NCI-H2029 (cell line): ENCODE data around the gene CRYBG1.

ENCODE experiments used
- DNase-seq: peaks from one replicate; lab custom pipeline; 2025; lab: John Stamatoyannopoulos, UW

The CRYBG1 gene

GRCh38 chr6:106426250-106426970 is 65.9 kb downstream of the CRYBG1 start:
- DNase-seq: no peak

GRCh38 chr6:106430466-106430865 is 69.9 kb downstream of the CRYBG1 start:
- no peak for DNase-seq

GRCh38 chr6:106431405-106431804 is 70.9 kb downstream of the CRYBG1 start:
- DNase-seq: no peak

DNA sequence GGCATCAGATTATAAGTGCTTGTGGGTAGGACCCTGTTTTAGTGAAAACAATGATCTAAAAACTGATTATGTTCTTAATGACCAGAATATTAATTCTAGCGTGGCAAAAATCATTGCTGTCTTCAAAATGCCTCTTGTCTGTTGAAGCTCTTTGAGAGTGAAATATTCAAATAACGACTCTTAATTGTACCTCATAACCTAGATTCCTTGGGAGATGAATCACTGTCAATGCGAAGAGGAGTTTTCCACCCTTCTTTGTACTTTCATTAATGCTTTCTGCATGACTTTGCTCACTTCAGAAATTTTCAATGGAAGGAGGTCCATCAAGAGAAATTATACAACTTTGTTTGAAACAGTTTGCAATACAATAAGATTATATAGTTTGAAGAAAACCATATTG is 71.5 kb downstream of the CRYBG1 start:
- DNase-seq: no peak

GRCh38 chr6:106434530-106434929 is 74.0 kb downstream of the CRYBG1 start:
- DNase-seq: no peak

DNA sequence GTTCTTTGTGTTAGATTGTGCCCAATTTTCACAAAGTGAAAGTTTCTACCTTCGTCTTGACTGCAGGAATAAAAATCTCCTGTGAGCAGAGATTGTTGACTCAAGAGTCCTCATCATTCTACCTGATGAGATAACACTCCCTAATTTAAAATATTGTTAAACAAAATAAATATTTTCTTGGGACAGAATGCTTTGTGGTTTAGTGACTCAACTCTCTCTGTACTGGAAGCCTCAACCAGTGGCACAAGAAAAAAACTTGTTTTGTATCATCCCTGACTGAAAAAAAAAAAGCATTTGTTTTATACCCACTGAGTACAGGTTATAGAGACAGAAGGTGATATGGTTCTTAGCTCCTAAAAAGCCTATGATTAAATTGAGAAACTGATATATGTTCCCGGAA is 78.9 kb downstream of the CRYBG1 start:
- no peak for DNase-seq

DNA sequence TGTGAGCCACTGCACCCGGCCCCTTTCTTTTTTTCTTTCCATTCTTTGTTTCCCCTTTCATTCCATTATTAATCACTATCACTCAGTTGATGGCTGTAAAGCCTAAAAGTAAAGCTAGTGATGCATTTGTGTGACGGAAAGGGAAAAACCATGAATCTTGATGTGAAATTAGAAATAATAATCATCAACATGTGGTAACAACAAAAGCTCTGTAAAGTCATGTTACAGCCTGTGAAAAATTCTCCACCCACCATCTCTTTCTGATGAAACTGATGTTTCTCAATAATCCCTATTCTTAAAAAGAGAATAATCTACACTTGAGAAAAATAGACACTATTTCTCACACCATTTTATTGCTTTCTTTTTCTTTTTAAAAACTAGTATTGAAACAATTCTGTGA is 80.0 kb downstream of the CRYBG1 start:
- DNase-seq: no peak

- DNase-seq: no peak
These were observed 81.9 kb downstream of the CRYBG1 start for GRCh38 chr6:106442395-106442794.

GRCh38 chr6:106444777-106445507 is 84.4 kb downstream of the CRYBG1 start:
- DNase-seq: peak; percentile 80

DNA sequence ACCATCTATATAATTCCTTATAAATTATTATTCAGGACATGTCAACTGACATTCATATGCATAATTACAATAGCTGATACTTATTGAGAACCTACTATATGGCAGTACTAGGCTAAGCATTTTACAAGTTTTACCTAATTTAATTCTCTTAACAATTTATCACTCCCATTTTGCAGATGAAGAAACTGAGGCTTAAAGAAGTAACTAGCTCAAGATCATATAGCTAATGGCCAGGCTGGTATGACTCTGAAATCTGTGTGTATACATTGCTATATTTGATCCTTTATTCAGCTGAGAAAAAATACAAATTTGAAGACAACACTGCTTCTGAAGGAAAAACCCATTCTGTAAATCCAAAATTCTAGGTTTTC is 85.0 kb downstream of the CRYBG1 start:
- no peak for DNase-seq

DNA sequence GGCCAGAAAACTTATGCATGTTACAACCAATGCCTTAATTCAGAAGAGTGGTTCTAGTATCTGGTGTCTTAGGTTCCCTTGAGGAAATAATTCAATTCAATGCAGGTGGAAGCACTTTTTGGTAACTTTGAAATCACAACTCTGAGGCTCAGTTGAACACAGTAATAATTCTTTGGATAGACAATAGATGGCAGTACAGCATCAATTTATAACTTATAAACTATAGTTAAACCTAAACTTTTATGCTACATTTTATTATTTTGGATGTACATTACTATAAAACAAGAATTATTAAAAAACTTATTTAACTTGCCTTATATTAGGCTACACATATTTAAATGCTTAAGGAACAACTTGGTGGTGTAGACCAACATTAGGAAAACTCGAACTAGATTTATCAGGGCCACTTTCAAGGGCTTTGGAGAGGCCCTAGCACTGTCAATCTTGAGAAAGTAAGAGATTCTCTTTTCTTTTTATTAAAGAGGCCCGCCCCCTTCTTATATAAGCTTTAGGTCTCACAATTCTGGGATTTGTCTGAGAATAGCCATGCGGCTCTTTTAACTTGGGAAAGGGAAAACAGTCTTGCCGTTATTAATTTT is 85.9 kb downstream of the CRYBG1 start:
- DNase-seq: no peak

GRCh38 chr6:106446983-106447382 is 86.5 kb downstream of the CRYBG1 start:
- DNase-seq: no peak

DNA sequence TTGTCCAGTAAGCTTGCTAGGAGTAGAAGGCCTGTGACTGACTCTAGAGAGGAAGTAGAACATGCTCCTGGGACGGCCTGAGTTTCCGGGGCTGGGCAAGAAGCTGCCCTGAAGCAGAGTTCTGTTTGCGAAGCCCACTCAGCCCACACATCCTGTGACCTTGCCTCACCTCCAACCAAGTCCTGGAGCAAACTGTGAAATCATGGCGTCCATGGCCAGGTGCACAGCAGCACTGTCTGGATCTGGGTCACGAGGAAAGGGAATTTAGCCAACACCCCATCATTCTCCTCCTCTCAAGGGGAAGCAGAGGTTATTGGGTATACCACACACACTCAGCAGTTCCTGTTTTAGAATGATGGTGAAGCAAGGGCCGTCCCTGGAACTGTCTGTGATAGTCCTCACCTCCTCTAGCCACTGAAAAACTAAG is 87.5 kb downstream of the CRYBG1 start:
- no peak for DNase-seq

- DNase-seq: no peak
These were observed 90.1 kb downstream of the CRYBG1 start for GRCh38 chr6:106450653-106451052.

- no peak for DNase-seq
These were observed 90.9 kb downstream of the CRYBG1 start for GRCh38 chr6:106451439-106451838.

GRCh38 chr6:106452628-106453027 is 92.1 kb downstream of the CRYBG1 start:
- no peak for DNase-seq

- no peak for DNase-seq
These were observed 93.3 kb downstream of the CRYBG1 start for GRCh38 chr6:106453756-106454367.

DNA sequence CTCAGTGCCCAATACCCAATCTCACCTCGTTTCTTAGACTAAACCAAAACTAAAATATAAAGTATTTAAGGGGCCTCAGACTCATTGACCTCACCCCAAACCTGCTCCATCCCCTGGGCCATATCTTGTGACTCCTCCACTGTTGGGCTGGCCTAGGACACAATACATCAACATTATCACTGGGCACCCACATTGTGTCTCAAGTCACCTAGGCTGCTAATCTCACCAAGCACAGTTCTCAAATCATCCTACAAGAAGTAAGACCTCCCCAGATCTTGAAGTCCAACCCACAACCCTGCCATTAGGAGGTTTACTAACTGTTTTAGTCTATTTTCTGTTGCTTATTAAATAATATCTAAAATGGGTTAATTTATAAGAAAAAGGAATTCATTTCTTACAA is 96.2 kb downstream of the CRYBG1 start:
- no peak for DNase-seq

- no peak for DNase-seq
These were observed 97.8 kb downstream of the CRYBG1 start for GRCh38 chr6:106458021-106458986.

DNA sequence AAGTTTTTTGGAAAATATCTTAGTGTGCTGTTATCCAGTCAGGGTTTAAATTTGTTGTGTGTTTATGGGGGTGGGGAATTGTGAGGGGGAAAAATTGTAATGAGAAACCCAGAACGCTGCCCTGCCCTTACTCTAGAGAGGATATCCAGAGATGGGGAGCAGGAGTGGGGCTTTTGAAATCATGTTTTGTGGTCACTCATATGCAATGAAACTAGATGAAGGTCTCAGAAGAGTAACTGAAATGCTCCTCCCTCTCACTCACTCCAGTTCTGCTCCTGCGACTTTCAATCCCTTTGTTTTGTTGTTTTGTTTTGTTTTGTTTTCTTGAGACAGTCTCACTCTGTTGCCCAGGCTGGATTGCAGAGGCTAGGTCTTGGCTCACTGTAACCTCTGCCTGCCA is 100.0 kb downstream of the CRYBG1 start:
- no peak for DNase-seq

DNA sequence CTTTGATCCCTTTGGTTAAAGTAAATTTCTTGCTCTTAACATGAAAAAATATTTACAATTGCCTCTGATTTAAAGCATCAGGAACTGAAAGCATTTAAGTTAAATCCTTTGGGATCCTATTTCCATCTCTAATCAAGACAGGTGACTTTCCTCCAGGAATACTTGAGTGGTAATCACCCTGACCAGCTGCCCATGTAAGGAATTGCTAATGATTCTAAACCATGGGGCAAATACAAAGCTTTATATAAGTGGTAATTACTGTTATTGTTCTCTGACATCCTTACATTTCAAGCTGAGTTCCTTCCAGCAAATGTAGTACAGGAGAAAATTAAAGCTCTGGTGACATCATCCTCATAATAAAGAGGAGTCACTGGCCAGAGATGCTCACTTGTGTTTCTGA is 100.6 kb downstream of the CRYBG1 start:
- no peak for DNase-seq
